ENCODE measurements around the gene SAMM50. TPM values are rescaled to one million over a fixed set of nuclear protein-coding genes. Genes with fewer than 3 reads are reported as not detected.

Gene SAMM50
- total RNA-seq, 1 donor from 2014 or later = 45.5 TPM

DNA sequence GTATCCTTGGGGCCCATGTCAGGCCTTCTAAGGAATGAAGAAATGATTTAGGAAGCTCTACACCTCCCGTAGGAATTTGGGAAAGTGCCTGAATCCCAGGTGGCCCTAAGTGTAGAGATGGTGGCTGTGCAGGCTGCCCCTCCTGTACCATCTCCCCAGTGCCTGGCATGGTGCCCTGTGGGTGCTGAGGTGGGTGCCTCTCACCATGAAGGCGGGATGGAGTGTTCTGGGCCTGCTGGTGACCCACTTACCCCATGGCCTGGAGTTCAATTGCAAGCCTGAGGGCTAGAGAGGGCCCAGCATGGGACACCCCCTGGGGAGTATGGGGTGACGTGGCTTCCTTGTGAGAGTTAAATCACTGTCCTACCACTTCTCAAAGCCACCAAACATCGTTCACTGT, 19.8 kb downstream of the SAMM50 start:
- H3K79me2 ChIP-seq (ENCODE audit: low read depth) = no peaks in the 10 kb centered on the region
- H3K27ac Mint-ChIP-seq = no peak overlapping the region
- no peaks in the 10 kb centered on the region for H3K4me1 ChIP-seq
- H3K4me3 Mint-ChIP-seq = no peak overlapping the region
- H3K4me1 Mint-ChIP-seq = no peaks in the 10 kb centered on the region
- no peaks in the 10 kb centered on the region for H3K36me3 ChIP-seq
- TF ChIP-seq, protein P1, sequence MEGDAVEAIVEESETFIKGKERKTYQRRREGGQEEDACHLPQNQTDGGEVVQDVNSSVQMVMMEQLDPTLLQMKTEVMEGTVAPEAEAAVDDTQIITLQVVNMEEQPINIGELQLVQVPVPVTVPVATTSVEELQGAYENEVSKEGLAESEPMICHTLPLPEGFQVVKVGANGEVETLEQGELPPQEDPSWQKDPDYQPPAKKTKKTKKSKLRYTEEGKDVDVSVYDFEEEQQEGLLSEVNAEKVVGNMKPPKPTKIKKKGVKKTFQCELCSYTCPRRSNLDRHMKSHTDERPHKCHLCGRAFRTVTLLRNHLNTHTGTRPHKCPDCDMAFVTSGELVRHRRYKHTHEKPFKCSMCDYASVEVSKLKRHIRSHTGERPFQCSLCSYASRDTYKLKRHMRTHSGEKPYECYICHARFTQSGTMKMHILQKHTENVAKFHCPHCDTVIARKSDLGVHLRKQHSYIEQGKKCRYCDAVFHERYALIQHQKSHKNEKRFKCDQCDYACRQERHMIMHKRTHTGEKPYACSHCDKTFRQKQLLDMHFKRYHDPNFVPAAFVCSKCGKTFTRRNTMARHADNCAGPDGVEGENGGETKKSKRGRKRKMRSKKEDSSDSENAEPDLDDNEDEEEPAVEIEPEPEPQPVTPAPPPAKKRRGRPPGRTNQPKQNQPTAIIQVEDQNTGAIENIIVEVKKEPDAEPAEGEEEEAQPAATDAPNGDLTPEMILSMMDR (IDR thresholded peaks at IDR 0.05) = no peak
- TF ChIP-seq EZH2 (IDR thresholded peaks at IDR 0.05) = no peak
- no peak for TF ChIP-seq EZH2phosphoT487 (IDR thresholded peaks at IDR 0.05)
- H3K9me3 Mint-ChIP-seq = no peaks in the 10 kb centered on the region
- no peaks in the 10 kb centered on the region for H3K27me3 Mint-ChIP-seq (ENCODE audit: insufficient read depth, low read depth)
- H3K4me2 ChIP-seq = no peak overlapping the region
- H3K36me3 Mint-ChIP-seq = peaks cover 11% of the 10 kb centered on the region
- H3K9me3 ChIP-seq (ENCODE audit: low read depth) = no peaks in the 10 kb centered on the region
- no peak overlapping the region for H3K9ac ChIP-seq
- no peak overlapping the region for H3K27ac ChIP-seq
- no peak overlapping the region for H3K4me3 ChIP-seq
- H4K20me1 ChIP-seq (ENCODE audit: low read depth) = peaks cover 3% of the 10 kb centered on the region
- no peak for DNase-seq (ENCODE audit: low spot score)
- H3K27me3 ChIP-seq = no peaks in the 10 kb centered on the region
- H3F3A ChIP-seq (ENCODE audit: low read depth) = no peaks in the 10 kb centered on the region
- no peak overlapping the region for H2AFZ ChIP-seq (replicated peaks)

DNA sequence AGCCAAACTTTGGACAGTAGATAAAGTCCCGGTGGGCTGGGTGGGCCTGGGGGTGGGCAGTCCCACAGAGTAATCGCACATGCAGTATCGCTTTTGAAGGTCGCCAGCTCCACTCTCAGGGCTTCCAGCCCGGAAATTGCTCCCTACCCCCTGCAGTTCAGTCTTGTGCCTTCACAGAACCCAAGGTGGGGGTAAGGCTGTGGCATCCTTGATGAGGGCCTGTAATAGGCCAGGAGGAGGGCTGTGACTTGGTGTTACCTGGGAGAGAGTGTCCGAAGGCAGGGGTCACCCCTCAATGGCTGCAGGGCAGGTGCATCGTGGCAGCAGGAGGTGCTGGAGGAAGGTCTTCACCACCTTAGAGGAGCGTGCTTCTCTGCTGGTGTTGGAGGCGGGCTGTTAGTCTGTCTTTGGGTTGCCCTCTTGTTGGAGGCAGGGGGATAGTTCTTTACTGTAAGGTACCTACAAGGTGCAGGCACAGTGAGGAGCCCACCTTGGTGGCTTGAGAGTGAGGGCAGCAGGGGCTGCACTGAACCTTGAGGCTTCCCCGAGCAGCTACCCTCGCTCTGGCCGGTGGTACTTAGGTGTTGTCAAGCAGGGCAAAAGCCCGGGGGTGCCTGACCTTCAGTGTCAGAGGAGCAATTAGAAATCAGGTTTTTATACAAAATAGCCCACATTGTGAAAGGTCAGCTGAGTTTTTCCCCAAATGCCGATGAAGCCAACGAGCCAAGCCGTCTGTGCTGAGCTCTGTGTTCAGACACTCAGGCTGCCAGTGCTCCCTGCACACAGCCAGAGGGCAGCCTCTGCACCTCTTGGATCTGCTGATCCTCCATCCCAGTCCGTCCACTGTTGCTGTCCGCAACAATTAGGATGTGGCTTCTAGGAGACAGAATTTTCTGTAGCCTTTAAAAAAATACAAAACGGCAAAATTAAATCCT, 21.9 kb downstream of the SAMM50 start:
- Mint-ChIP-seq H3K4me1 (no peaks in the 10 kb centered on the region), H3K9me3 (no peaks in the 10 kb centered on the region), H3K27ac (no peak overlapping the region), H3K36me3 (peaks cover 14% of the 10 kb centered on the region), H3K27me3 (ENCODE audit: insufficient read depth, low read depth) (no peaks in the 10 kb centered on the region), H3K4me3 (no peak overlapping the region)
- Histone ChIP-seq H3K36me3 (peaks cover 7% of the 10 kb centered on the region), H3K79me2 (ENCODE audit: low read depth) (no peaks in the 10 kb centered on the region), H3K27me3 (no peaks in the 10 kb centered on the region), H3K9ac (no peak overlapping the region), H2AFZ (replicated peaks) (no peak overlapping the region), H3K4me2 (no peak overlapping the region), H3K27ac (no peak overlapping the region), H3K4me1 (no peaks in the 10 kb centered on the region), H3K9me3 (ENCODE audit: low read depth) (no peaks in the 10 kb centered on the region), H3K4me3 (no peak overlapping the region), H4K20me1 (ENCODE audit: low read depth) (no peaks in the 10 kb centered on the region), H3F3A (ENCODE audit: low read depth) (no peaks in the 10 kb centered on the region)
- TF ChIP-seq, protein P1 (IDR thresholded peaks at IDR 0.05) = peak; percentile 26
- no peak for TF ChIP-seq EZH2phosphoT487 (IDR thresholded peaks at IDR 0.05)
- DNase-seq (ENCODE audit: low spot score) = no peak

DNA sequence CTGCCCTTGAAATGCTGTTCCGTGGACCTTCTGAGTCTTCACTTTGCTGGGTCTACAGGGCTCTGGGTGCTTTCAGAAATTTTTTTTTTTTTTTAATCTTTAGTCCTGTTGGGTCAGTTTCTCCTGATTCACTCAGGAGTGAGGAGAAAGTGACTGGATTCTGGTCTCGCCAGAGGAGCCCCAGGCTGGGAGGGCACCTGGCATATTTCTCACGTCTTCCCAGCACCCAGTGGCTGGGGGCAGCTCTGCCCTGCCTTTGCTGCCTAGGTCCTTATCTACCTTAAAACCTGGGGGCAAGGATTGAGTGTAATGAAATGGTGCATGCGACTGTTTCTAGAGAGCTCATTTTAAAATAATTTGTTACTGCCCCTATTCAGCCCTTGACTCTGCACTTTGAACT, 23.3 kb downstream of the SAMM50 start:
- Mint-ChIP-seq H3K27ac (no peak overlapping the region), H3K4me1 (peaks cover 2% of the 10 kb centered on the region), H3K36me3 (peaks cover 14% of the 10 kb centered on the region), H3K27me3 (ENCODE audit: insufficient read depth, low read depth) (no peaks in the 10 kb centered on the region), H3K4me3 (no peak overlapping the region), H3K9me3 (no peaks in the 10 kb centered on the region)
- no peak overlapping the region for H2AFZ ChIP-seq (replicated peaks)
- no peak overlapping the region for H3K9ac ChIP-seq
- no peak overlapping the region for H3K27ac ChIP-seq
- H4K20me1 ChIP-seq (ENCODE audit: low read depth) = no peaks in the 10 kb centered on the region
- no peaks in the 10 kb centered on the region for H3K27me3 ChIP-seq
- H3K4me1 ChIP-seq = no peaks in the 10 kb centered on the region
- peaks cover 10% of the 10 kb centered on the region for H3K36me3 ChIP-seq
- H3K79me2 ChIP-seq (ENCODE audit: low read depth) = no peaks in the 10 kb centered on the region
- H3K4me3 ChIP-seq = no peak overlapping the region
- TF ChIP-seq EZH2 (IDR thresholded peaks at IDR 0.05) (no peak), EZH2phosphoT487 (IDR thresholded peaks at IDR 0.05) (no peak)
- TF ChIP-seq, protein P1 (IDR thresholded peaks at IDR 0.05) = no peak
- no peaks in the 10 kb centered on the region for H3F3A ChIP-seq (ENCODE audit: low read depth)
- no peaks in the 10 kb centered on the region for H3K9me3 ChIP-seq (ENCODE audit: low read depth)
- H3K4me2 ChIP-seq = no peak overlapping the region
- no peak for DNase-seq (ENCODE audit: low spot score)
